DND-41 (cell line): ENCODE measurements around the gene MYH15.

Experiments
- ATAC-seq: fragments of 200-7000 bp; cut with Tn5 transposase; 3 replicates; pipeline ENCODE4 v1.9.1; 2021; ENCODE audit warnings: low read depth; ENCODE audit not compliant: insufficient read depth
- DNase-seq: peaks from one replicate; pipeline ENCODE4 v3.0.0-alpha.2; 2020
- H2AFZ ChIP-seq: 2 replicates; pipeline ENCODE4 v1.6.0; 2012; ENCODE audit warnings: low read depth, low read length
- H3K27ac ChIP-seq: 2 replicates; pipeline ENCODE4 v1.5.1; 2012; ENCODE audit warnings: low read length, inconsistent platforms
- H3K27me3 ChIP-seq: fragments of 200-600 bp; sonication (generic); 2 replicates; pipeline ENCODE4 v1.6.0; 2012; ENCODE audit warnings: low read length, mild to moderate bottlenecking, inconsistent platforms; ENCODE audit not compliant: insufficient read depth, poor library complexity
- H3K36me3 ChIP-seq: 2 replicates; pipeline ENCODE4 v1.5.1; 2012; ENCODE audit warnings: low read length, inconsistent platforms; ENCODE audit not compliant: insufficient read depth
- H3K4me1 ChIP-seq: 2 replicates; pipeline ENCODE4 v1.5.1; 2012; ENCODE audit warnings: mild to moderate bottlenecking, low read length; ENCODE audit not compliant: insufficient read depth
- H3K4me2 ChIP-seq: 2 replicates; pipeline ENCODE4 v1.6.0; 2012; ENCODE audit warnings: mild to moderate bottlenecking, moderate library complexity, low read length, inconsistent platforms; ENCODE audit not compliant: insufficient read depth
- H3K4me3 ChIP-seq, 2 experiments: fragments of 200-600 bp in 1 of 2; shearing (Covaris generic) in 1 of 2; 2 replicates each; pipeline ENCODE4 v1.5.1; 2012 to 2016; ENCODE audit warnings: inconsistent platforms in 2 of 2, low read length in 2 of 2, mild to moderate bottlenecking in 2 of 2, low read depth in 1 of 2, moderate library complexity in 1 of 2
- H3K79me2 ChIP-seq: 2 replicates; pipeline ENCODE4 v1.6.0; 2012; ENCODE audit warnings: low read length, inconsistent platforms; ENCODE audit not compliant: insufficient read depth
- H3K9ac ChIP-seq: 2 replicates; pipeline ENCODE4 v1.6.0; 2012; ENCODE audit warnings: low read depth, mild to moderate bottlenecking, inconsistent platforms, low read length, moderate library complexity
- H3K9me3 ChIP-seq: 2 replicates; pipeline ENCODE4 v1.5.1; 2012; ENCODE audit warnings: low read length, moderate library complexity, mild to moderate bottlenecking, inconsistent platforms; ENCODE audit not compliant: insufficient read depth, severe bottlenecking
- H4K20me1 ChIP-seq: 2 replicates; pipeline ENCODE4 v1.6.0; 2012; ENCODE audit warnings: low read length; ENCODE audit not compliant: insufficient read depth
- EZH2 ChIP-seq: IDR thresholded peaks from 3 replicates; pipeline ENCODE4 v1.6.1; 2012; ENCODE audit warnings: borderline replicate concordance, low read depth, mild to moderate bottlenecking, moderate library complexity, low read length, inconsistent platforms; ENCODE audit not compliant: severe bottlenecking
- TF ChIP-seq, protein P1 (sequence below): IDR thresholded peaks from 2 replicates; pipeline ENCODE4 v1.5.1; 2012; ENCODE audit warnings: borderline replicate concordance, low read length, moderate library complexity, mild to moderate bottlenecking; ENCODE audit not compliant: poor library complexity, severe bottlenecking; ENCODE audit errors: extremely low read depth

Gene MYH15

DNA sequence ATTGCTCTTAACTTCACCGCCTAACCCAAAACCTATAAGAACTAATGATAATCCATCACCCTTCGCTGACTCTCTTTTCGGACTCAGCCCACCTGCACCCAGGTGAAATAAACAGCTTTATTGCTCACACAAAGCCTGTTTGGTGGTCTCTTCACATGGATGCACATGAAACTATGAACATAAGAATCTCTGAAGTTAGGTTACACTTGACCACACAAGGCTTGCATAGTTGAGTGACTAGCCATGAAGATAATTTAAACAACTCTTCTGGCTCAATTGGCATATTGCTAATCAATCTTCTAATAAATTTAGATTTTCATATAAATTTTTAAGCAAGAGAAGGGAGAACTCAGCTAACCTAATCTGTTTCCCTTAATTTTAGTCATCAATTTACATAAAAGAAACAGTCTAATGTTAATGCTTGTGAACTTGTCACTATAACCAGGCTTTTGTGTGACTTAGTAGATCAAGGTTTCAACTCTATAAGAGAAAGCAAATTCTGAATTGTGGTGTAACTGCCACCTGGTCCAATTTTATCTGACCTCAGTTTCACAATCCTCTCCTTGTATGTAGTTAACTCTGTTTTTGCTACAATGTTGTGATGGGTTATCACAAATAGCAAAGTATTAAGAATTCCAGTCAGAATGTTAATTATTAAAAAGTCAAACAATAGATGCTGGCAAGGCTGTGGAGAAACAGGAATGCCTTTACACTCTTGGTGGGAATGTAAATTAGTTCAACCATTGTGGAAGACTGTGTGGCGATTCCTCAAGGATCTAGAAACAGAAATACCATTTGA lies 132.0 kb downstream of the MYH15 start:
- no peak overlapping the region for H3K4me3 ChIP-seq
- H4K20me1 ChIP-seq: no peaks in the 10 kb centered on the region
- no peak overlapping the region for H3K4me2 ChIP-seq
- ATAC-seq: no peak
- no peak for DNase-seq
- no peaks in the 10 kb centered on the region for H3K9me3 ChIP-seq
- TF ChIP-seq EZH2: no peak
- TF ChIP-seq, protein P1, sequence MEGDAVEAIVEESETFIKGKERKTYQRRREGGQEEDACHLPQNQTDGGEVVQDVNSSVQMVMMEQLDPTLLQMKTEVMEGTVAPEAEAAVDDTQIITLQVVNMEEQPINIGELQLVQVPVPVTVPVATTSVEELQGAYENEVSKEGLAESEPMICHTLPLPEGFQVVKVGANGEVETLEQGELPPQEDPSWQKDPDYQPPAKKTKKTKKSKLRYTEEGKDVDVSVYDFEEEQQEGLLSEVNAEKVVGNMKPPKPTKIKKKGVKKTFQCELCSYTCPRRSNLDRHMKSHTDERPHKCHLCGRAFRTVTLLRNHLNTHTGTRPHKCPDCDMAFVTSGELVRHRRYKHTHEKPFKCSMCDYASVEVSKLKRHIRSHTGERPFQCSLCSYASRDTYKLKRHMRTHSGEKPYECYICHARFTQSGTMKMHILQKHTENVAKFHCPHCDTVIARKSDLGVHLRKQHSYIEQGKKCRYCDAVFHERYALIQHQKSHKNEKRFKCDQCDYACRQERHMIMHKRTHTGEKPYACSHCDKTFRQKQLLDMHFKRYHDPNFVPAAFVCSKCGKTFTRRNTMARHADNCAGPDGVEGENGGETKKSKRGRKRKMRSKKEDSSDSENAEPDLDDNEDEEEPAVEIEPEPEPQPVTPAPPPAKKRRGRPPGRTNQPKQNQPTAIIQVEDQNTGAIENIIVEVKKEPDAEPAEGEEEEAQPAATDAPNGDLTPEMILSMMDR: no peak
- H3K27me3 ChIP-seq: no peaks in the 10 kb centered on the region
- H2AFZ ChIP-seq: no peak overlapping the region
- H3K36me3 ChIP-seq: no peaks in the 10 kb centered on the region
- H3K4me1 ChIP-seq: no peaks in the 10 kb centered on the region
- H3K79me2 ChIP-seq: no peaks in the 10 kb centered on the region
- no peak overlapping the region for H3K27ac ChIP-seq
- H3K9ac ChIP-seq: no peak overlapping the region

DNA sequence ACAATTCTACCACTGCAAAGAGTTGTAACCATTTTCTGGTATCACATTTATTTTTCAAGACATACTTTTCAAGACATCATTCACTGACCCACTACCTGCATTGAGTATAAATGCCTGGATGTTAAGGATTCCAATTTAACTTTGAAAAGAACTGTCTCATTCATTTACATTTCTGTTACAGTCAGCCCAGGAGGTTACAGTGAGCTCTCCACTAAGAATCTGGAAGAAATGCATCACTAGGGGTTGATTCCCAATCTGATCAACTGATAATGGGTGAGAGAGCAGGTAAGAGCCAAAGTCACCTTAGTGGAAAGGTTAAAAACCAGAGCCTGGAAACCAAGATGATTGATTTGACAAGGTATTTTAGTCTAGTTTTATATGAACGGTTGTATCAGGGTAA lies 133.0 kb downstream of the MYH15 start:
- Histone ChIP-seq H2AFZ (no peak overlapping the region), H3K9me3 (no peaks in the 10 kb centered on the region), H3K79me2 (no peaks in the 10 kb centered on the region), H3K9ac (no peak overlapping the region), H3K27ac (no peak overlapping the region), H3K27me3 (no peaks in the 10 kb centered on the region), H3K36me3 (no peaks in the 10 kb centered on the region), H3K4me2 (no peak overlapping the region), H3K4me1 (no peaks in the 10 kb centered on the region), H3K4me3 (no peak overlapping the region), H4K20me1 (no peaks in the 10 kb centered on the region)
- no peak for ATAC-seq
- TF ChIP-seq, protein P1: no peak
- no peak for TF ChIP-seq EZH2
- DNase-seq: no peak

DNA sequence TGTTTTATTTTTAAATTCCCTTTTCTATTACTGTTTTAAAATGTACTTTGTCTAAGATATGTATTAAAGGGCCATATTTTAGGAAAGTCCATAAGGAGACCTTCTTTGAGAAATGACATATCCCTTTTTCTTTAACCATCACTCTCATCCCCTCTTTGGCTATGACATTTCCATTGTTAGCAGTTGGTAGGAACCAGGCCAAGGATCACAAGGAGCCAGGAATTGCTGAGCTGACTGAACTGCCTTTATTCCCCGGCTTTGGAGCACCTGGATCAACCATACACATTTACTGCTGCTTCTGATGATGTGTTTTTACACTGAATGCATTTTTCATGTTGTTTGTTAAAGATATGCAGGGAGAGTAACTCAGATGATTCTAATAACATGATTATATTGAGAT lies 134.4 kb downstream of the MYH15 start:
- no peak for ATAC-seq
- no peaks in the 10 kb centered on the region for H3K36me3 ChIP-seq
- H3K9ac ChIP-seq: no peak overlapping the region

More for the DNA sequence above, 134.4 kb downstream of the MYH15 start:
- H2AFZ ChIP-seq: no peak overlapping the region
- H3K4me2 ChIP-seq: no peak overlapping the region
- no peaks in the 10 kb centered on the region for H4K20me1 ChIP-seq
- no peaks in the 10 kb centered on the region for H3K27me3 ChIP-seq
- no peak overlapping the region for H3K27ac ChIP-seq
- no peaks in the 10 kb centered on the region for H3K4me1 ChIP-seq
- H3K9me3 ChIP-seq: no peaks in the 10 kb centered on the region
- TF ChIP-seq, protein P1: no peak
- no peak for TF ChIP-seq EZH2
- no peak overlapping the region for H3K4me3 ChIP-seq
- H3K79me2 ChIP-seq: no peaks in the 10 kb centered on the region
- DNase-seq: no peak
